EH (cell line): Measurements from ENCODE around the gene SPATA25.
"Not testable (repeated sequence)": the region's sequence is repeated elsewhere in the genome, so short reads cannot be mapped to it uniquely, and the experiment has no call there.

Experiments
- DNase-seq: peaks from one replicate; pipeline ENCODE4 v3.0.0-alpha.2; 2015; ENCODE audit warnings: low read depth

The SPATA25 gene

GRCh38 chr20:45892828-45893500 lies 5.5 kb upstream of the SPATA25 start:
- no peak for DNase-seq

GRCh38 chr20:45892049-45892825 lies 4.8 kb upstream of the SPATA25 start:
- DNase-seq = peak; percentile 57

- peak; percentile 93 for DNase-seq
Measured at GRCh38 chr20:45890985-45891983, 3.9 kb upstream of the SPATA25 start, which contains the start of the genes CTSA and NEURL2. CTSA (plus strand) TSS chr20:45891335; CDS start chr20:45891569, 234 bp downstream. NEURL2 (minus strand) TSS chr20:45891208; CDS start chr20:45890991, 217 bp downstream.

GRCh38 chr20:45890077-45890984 lies 2.9 kb upstream of the SPATA25 start:
- DNase-seq = peak; percentile 74

- no peak for DNase-seq
Measured at GRCh38 chr20:45888681-45889080, 1.3 kb upstream of the SPATA25 start.

GRCh38 chr20:45886590-45887345 lies 654 bp downstream of the SPATA25 start:
- DNase-seq = no peak

GRCh38 chr20:45883100-45883469 lies 4.3 kb downstream of the SPATA25 start:
- no peak for DNase-seq

- no peak for DNase-seq
Measured at GRCh38 chr20:45882469-45883099, 4.8 kb downstream of the SPATA25 start.

- DNase-seq = peak; percentile 99
Measured at GRCh38 chr20:45880988-45881788, 6.2 kb downstream of the SPATA25 start, which contains the start of gene ZSWIM1. ZSWIM1 (plus strand) TSS chr20:45881227; CDS start chr20:45882593, 1,366 bp downstream.

- DNase-seq = peak; percentile 28
Measured at GRCh38 chr20:45878076-45878761, 9.2 kb downstream of the SPATA25 start.

GRCh38 chr20:45874576-45874975 lies 12.8 kb downstream of the SPATA25 start:
- no peak for DNase-seq

GRCh38 chr20:45874104-45874481 lies 13.3 kb downstream of the SPATA25 start:
- DNase-seq = not testable (repeated sequence)

- DNase-seq = peak; percentile 18
Measured at GRCh38 chr20:45873409-45874103, 13.9 kb downstream of the SPATA25 start.

- no peak for DNase-seq
Measured at GRCh38 chr20:45872626-45873025, 14.8 kb downstream of the SPATA25 start.

GRCh38 chr20:45867819-45868176 lies 19.6 kb downstream of the SPATA25 start:
- DNase-seq = peak; percentile 83

- no peak for DNase-seq
Measured at GRCh38 chr20:45867136-45867818, 20.1 kb downstream of the SPATA25 start.

- no peak for DNase-seq
Measured at GRCh38 chr20:45866454-45866853, 21.0 kb downstream of the SPATA25 start.
